ENCODE results near the gene UTP18. TPM values are rescaled to one million over a fixed set of nuclear protein-coding genes. Genes with fewer than 3 reads are reported as not detected.
"Not testable (repeated sequence)": the region's sequence is repeated elsewhere in the genome, so short reads cannot be mapped to it uniquely, and the experiment has no call there.

Gene UTP18
- total RNA-seq, 1 donor: 41.8 TPM

GRCh38 chr17:51270636-51271035, 10.3 kb downstream of the UTP18 start:
- no peak for TF ChIP-seq CTCF (IDR thresholded peaks at IDR 0.05; ENCODE audit: insufficient read depth, low read length)
- no peak overlapping the region for H3K4me3 ChIP-seq (ENCODE audit: low read depth, low read length)
- no peak for DNase-seq (ENCODE audit: low read depth)

GRCh38 chr17:51272812-51273211, 12.5 kb downstream of the UTP18 start:
- DNase-seq (ENCODE audit: low read depth): no peak

GRCh38 chr17:51275381-51275780, 15.0 kb downstream of the UTP18 start:
- no peak for TF ChIP-seq CTCF (IDR thresholded peaks at IDR 0.05; ENCODE audit: insufficient read depth, low read length)
- no peak overlapping the region for H3K4me3 ChIP-seq (ENCODE audit: low read depth, low read length)
- peak; percentile 82 for DNase-seq (ENCODE audit: low read depth)

More at GRCh38 chr17:51272812-51273211, 12.5 kb downstream of the UTP18 start:
- no peak for TF ChIP-seq CTCF (IDR thresholded peaks at IDR 0.05; ENCODE audit: insufficient read depth, low read length)
- H3K4me3 ChIP-seq (ENCODE audit: low read depth, low read length): no peak overlapping the region

- no peak overlapping the region for H3K4me3 ChIP-seq (ENCODE audit: low read depth, low read length)
- no peak for TF ChIP-seq CTCF (IDR thresholded peaks at IDR 0.05; ENCODE audit: insufficient read depth, low read length)
- DNase-seq (ENCODE audit: low read depth): no peak
Measured at GRCh38 chr17:51279183-51279582, 18.8 kb downstream of the UTP18 start.

GRCh38 chr17:51287412-51287811, 27.1 kb downstream of the UTP18 start:
- H3K4me3 ChIP-seq (ENCODE audit: low read depth, low read length): no peak overlapping the region
- no peak for TF ChIP-seq CTCF (IDR thresholded peaks at IDR 0.05; ENCODE audit: insufficient read depth, low read length)
- no peak for DNase-seq (ENCODE audit: low read depth)

- DNase-seq (ENCODE audit: low read depth): no peak
- no peak for TF ChIP-seq CTCF (IDR thresholded peaks at IDR 0.05; ENCODE audit: insufficient read depth, low read length)
Measured at GRCh38 chr17:51289696-51290111, 29.4 kb downstream of the UTP18 start.

GRCh38 chr17:51294338-51294737, 34.0 kb downstream of the UTP18 start:
- DNase-seq (ENCODE audit: low read depth); H3K4me3 ChIP-seq (ENCODE audit: low read depth, low read length): not testable (repeated sequence)

More at GRCh38 chr17:51289696-51290111, 29.4 kb downstream of the UTP18 start:
- H3K4me3 ChIP-seq (ENCODE audit: low read depth, low read length): no peak overlapping the region

Data from fibroblast of the aortic adventitia (primary cell).